Common myeloid progenitor, CD34-positive (primary cell): ENCODE measurements around the gene FOXE1.

Experiments used
- CTCF ChIA-PET: fragments of 350-600 bp; sonication (Branson Sonifier 250); formaldehyde crosslinking; loops from one replicate; lab custom pipeline; 2021; ENCODE audit warnings: antibody characterized with exemption; lab: Charles Lee
- POLR2A ChIA-PET: fragments of 350-600 bp; sonication (Branson Sonifier 250); formaldehyde crosslinking; loops from one replicate; lab custom pipeline; 2021; ENCODE audit warnings: antibody characterized with exemption; lab: Charles Lee
- DNase-seq, 3 donors: peaks; one replicate each; pipeline versions ENCODE4 v3.0.0 to v3.0.0-alpha.2; 2013
- H3K27ac ChIP-seq, 2 experiments: 1 replicate in 1 of 2; 2 replicates in 1 of 2; pipeline ENCODE4 v1.7.0; 2013; ENCODE audit warnings: inconsistent platforms in 2 of 2, low read length in 2 of 2, mild to moderate bottlenecking in 2 of 2, low read depth in 1 of 2, moderate library complexity in 1 of 2; ENCODE audit not compliant: severe bottlenecking in 2 of 2, insufficient read depth in 1 of 2, poor library complexity in 1 of 2
- H3K27me3 ChIP-seq, 5 experiments: replicated peaks in 2 of 5; 1 replicate in 3 of 5; 2 replicates in 2 of 5; pipeline versions ENCODE4 v1.6.1 to v1.7.0; 2013; ENCODE audit warnings: low read length in 4 of 5, mild to moderate bottlenecking in 2 of 5, moderate library complexity in 2 of 5, inconsistent platforms in 1 of 5; ENCODE audit not compliant: insufficient read depth in 5 of 5, control insufficient read depth in 4 of 5
- H3K36me3 ChIP-seq, 4 experiments: 1 replicate in 2 of 4; 2 replicates in 2 of 4; pipeline versions ENCODE4 v1.6.1 to v1.7.0; 2013; ENCODE audit warnings: low read length in 3 of 4, control low read depth in 1 of 4, mild to moderate bottlenecking in 1 of 4; ENCODE audit not compliant: control insufficient read depth in 4 of 4, insufficient read depth in 4 of 4
- H3K4me1 ChIP-seq, 4 experiments: 1 replicate in 3 of 4; 2 replicates in 1 of 4; pipeline versions ENCODE4 v1.6.1 to v1.7.1; 2013; ENCODE audit warnings: low read length in 3 of 4, mild to moderate bottlenecking in 3 of 4, control low read depth in 1 of 4, inconsistent platforms in 1 of 4, moderate library complexity in 1 of 4; ENCODE audit not compliant: control insufficient read depth in 4 of 4, insufficient read depth in 4 of 4; ENCODE audit errors: control extremely low read depth in 1 of 4
- H3K4me3 ChIP-seq, 7 experiments: 1 replicate in 4 of 7; 2 replicates in 3 of 7; pipeline versions ENCODE4 v1.5.1 to v1.7.0; 2013; ENCODE audit warnings: mild to moderate bottlenecking in 7 of 7, low read length in 6 of 7, moderate library complexity in 6 of 7, inconsistent platforms in 2 of 7, low read depth in 2 of 7, control low read depth in 1 of 7; ENCODE audit not compliant: insufficient read depth in 4 of 7, control insufficient read depth in 1 of 7; ENCODE audit errors: extremely low read depth in 1 of 7
- H3K9me3 ChIP-seq, 5 experiments: 1 replicate in 4 of 5; 2 replicates in 1 of 5; pipeline versions ENCODE4 v1.6.1 to v1.7.1; 2013; ENCODE audit warnings: low read length in 4 of 5, mild to moderate bottlenecking in 2 of 5, inconsistent platforms in 1 of 5, low read depth in 1 of 5, moderate library complexity in 1 of 5; ENCODE audit not compliant: control insufficient read depth in 4 of 5, insufficient read depth in 2 of 5; ENCODE audit errors: control extremely low read depth in 1 of 5
- WGBS: methylation state at CpG from one replicate; pipeline ENCODE4 v1.1.5; 2013; ENCODE audit not compliant: insufficient coverage; 5-methylcytosine and 5-hydroxymethylcytosine counted together

The FOXE1 gene

GRCh38 chr9:97900738-97901565 lies 47.9 kb downstream of the FOXE1 start:
- Histone ChIP-seq H3K27ac (no peak overlapping the region), H3K36me3 (peaks cover 0 to 23% (median 11%) of the 10 kb centered on the region in 4 experiments), H3K9me3 (no peaks in the 10 kb centered on the region), H3K4me1 (peaks cover 10 to 15% (median 14%) of the 10 kb centered on the region in 4 experiments), H3K4me3 (no peak overlapping the region), H3K27me3 (no peaks in the 10 kb centered on the region)
- ChIA-PET CTCF (interaction anchor here (0.7 to 9.3 kb wide), 13 partner anchors 9 to 362 kb away, joined by 3 to 72 read pairs (median 5); partner anchors contain the start of gene TRMO), POLR2A (no interaction called here)
- DNase-seq, result peak in 2 of 3 donors; percentile 56 to 66
- whole genome bisulfite sequencing, result 65% methylated on average over 4 of the region's 5 CpGs

GRCh38 chr9:97903177-97903576 lies 50.2 kb downstream of the FOXE1 start:
- POLR2A ChIA-PET, result no interaction called here
- H3K9me3 ChIP-seq, result no peaks in the 10 kb centered on the region
- no peak overlapping the region for H3K27ac ChIP-seq
- CTCF ChIA-PET, result interaction anchor here (1.0 to 9.3 kb wide), 6 partner anchors 9 to 192 kb away, joined by 3 to 72 read pairs (median 7); partner anchors contain the start of gene TRMO
- H3K36me3 ChIP-seq, result peaks cover 0 to 19% (median 9%) of the 10 kb centered on the region in 4 experiments
- no peaks in the 10 kb centered on the region for H3K27me3 ChIP-seq
- DNase-seq, result no peak
- H3K4me1 ChIP-seq, result peaks cover 19 to 37% (median 35%) of the 10 kb centered on the region in 4 experiments
- WGBS, result no CpG with 5 or more reads among the region's 1 CpG
- H3K4me3 ChIP-seq, result no peak overlapping the region

GRCh38 chr9:97904725-97905124 lies 51.7 kb downstream of the FOXE1 start:
- no peaks in the 10 kb centered on the region for H3K9me3 ChIP-seq
- H3K27ac ChIP-seq, result no peak overlapping the region
- 94% methylated on average over 7 of the region's 9 CpGs for WGBS
- no peak for DNase-seq
- peaks cover 0 to 28% (median 13%) of the 10 kb centered on the region in 4 experiments for H3K36me3 ChIP-seq
- CTCF ChIA-PET, result interaction anchor here (1.0 to 9.3 kb wide), 3 partner anchors 9 to 190 kb away, joined by 4 to 72 read pairs (median 4); partner anchors contain the start of gene TRMO
- POLR2A ChIA-PET, result no interaction called here
- H3K4me1 ChIP-seq, result peaks cover 19 to 41% (median 38%) of the 10 kb centered on the region in 4 experiments
- H3K27me3 ChIP-seq, result no peaks in the 10 kb centered on the region
- H3K4me3 ChIP-seq, result no peak overlapping the region

GRCh38 chr9:97905228-97905627 lies 52.2 kb downstream of the FOXE1 start:
- Histone ChIP-seq H3K36me3 (peaks cover 0 to 31% (median 16%) of the 10 kb centered on the region in 4 experiments), H3K4me1 (peaks cover 19 to 41% (median 38%) of the 10 kb centered on the region in 4 experiments), H3K27me3 (no peaks in the 10 kb centered on the region), H3K4me3 (peak overlapping the region in 2 of 7 experiments; percentile 37), H3K27ac (no peak overlapping the region), H3K9me3 (no peaks in the 10 kb centered on the region)
- peak in 2 of 3 donors; percentile 65 to 71 for DNase-seq
- CTCF ChIA-PET, result interaction anchor here (1.0 to 9.3 kb wide), 6 partner anchors 9 to 207 kb away, joined by 3 to 72 read pairs (median 4); partner anchors contain the start of gene TRMO
- WGBS, result no CpG with 5 or more reads among the region's 2 CpGs
- POLR2A ChIA-PET, result no interaction called here
